Epithelial cell of umbilical artery (primary cell): ENCODE data around the gene GSKIP. TPM values are rescaled to one million over a fixed set of nuclear protein-coding genes. Genes with fewer than 3 reads are reported as not detected.

Experiments used
- total RNA-seq: library from RNA; depleted of rRNA; stranded (reverse); fragments of >200 nt; gene quantifications from 2 replicates; pipeline ENCODE4 v1.2.3, GENCODE V29; 2014

Gene GSKIP, protein sequence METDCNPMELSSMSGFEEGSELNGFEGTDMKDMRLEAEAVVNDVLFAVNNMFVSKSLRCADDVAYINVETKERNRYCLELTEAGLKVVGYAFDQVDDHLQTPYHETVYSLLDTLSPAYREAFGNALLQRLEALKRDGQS
- total RNA-seq, result 42.6 and 46.4 TPM in 2 replicates

DNA sequence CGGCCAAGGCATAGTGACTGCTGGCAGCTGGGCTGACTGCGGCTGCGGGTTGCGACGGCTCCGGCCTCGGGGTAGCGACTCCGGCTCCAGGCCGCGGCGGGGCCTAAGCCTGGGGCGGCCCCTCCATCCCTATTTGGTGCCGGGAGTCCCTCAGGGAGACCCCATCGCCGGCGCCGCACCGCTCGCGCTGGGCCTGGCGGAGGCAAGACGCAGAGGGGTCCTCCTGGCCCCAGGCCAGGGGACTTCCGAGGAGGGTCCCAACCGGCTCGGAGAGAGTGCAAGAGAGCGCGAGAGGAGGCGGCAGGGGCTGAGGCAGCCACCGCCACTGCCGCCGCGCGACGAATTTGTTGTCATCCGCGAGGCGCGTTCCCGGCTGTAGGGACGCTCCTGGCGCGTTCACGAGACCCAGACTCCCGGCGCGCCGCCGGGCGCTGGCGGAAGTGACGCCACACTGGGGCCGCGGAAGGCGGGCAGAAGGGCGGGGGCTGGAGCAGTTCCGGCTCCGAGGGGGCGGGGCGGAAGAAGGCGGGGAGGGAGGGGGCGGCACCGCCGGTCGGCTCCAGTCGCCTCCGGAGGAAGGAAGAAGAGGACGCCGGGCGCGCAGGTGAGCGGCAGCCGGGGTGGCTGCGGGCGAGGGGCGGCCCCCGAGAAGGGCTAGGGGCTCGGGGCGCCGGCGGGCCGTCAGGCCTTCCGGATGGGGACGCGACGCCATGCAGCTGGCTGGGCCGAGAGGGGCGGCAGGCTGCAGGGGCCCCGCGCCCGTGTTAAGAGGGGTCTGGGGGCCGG, at the start of gene GSKIP, which contains the start of gene ATG2B:
GSKIP (plus strand) TSS at position 562 of the 786 bp plus-strand sequence. CDS start 18,722 bp downstream, outside the sequence.
ATG2B (minus strand) TSS at position 377 of the 786 bp plus-strand sequence; CDS start at position 12, 365 bp downstream.

Other genes starting within 250 kb of the GSKIP start
- 0.76 and 0.97 TPM in 2 replicates for gene BDKRB2, start 158.7 kb upstream of the GSKIP start, total RNA-seq
- 0.30 and 0.32 TPM in 2 replicates for gene BDKRB1, start 107.3 kb upstream of the GSKIP start, total RNA-seq
- gene ATG2B, start 185 bp upstream of the GSKIP start, total RNA-seq, result 11.0 and 14.0 TPM in 2 replicates
- 0.65 and 1.2 TPM in 2 replicates for gene AK7, start 28.6 kb downstream of the GSKIP start, total RNA-seq
- 103 and 122 TPM in 2 replicates for gene PAPOLA, start 138.9 kb downstream of the GSKIP start, total RNA-seq